GM13977 (cell line): ENCODE data around the gene MPZL2.

Experiments used
- DNase-seq: peaks from one replicate; pipeline ENCODE4 v3.0.0; 2012; ENCODE audit warnings: low spot score
- CTCF ChIP-seq: IDR thresholded peaks from 2 replicates; pipeline ENCODE4 v1.5.1; 2012; ENCODE audit warnings: mild to moderate bottlenecking, control low read depth; ENCODE audit not compliant: insufficient read depth; ENCODE audit errors: extremely low read depth, missing control alignments
- in situ Hi-C: fragments of 300-500 bp; cut with MboI; formaldehyde crosslinking; loops from one replicate; pipeline ENCODE4 v1.12.0; 2022; ENCODE audit warnings: low sequenced_read_pairs, low pct_unique_long_range_greater_than_20kb, mixed read lengths, inconsistent platforms; ENCODE audit not compliant: unreplicated experiment

The MPZL2 gene

GRCh38 chr11:118260353-118260752 is 3.7 kb downstream of the MPZL2 start:
- in situ Hi-C loops: no loop called here
- DNase-seq: no peak
- no peak for TF ChIP-seq CTCF

GRCh38 chr11:118259138-118259537 is 5.0 kb downstream of the MPZL2 start:
- no peak for TF ChIP-seq CTCF
- in situ Hi-C loops: no loop called here
- no peak for DNase-seq

GRCh38 chr11:118258410-118258809 is 5.7 kb downstream of the MPZL2 start:
- peak; percentile 4 for TF ChIP-seq CTCF
- in situ Hi-C loops: no loop called here
- no peak for DNase-seq

- DNase-seq: no peak
- in situ Hi-C loops: no loop called here
- TF ChIP-seq CTCF: no peak
These were observed 11.4 kb downstream of the MPZL2 start for GRCh38 chr11:118252688-118253087.

GRCh38 chr11:118251858-118252652 is 12.0 kb downstream of the MPZL2 start, which contains the start of gene MPZL3:
MPZL3 (minus strand) TSS chr11:118252365; CDS start chr11:118252294, 71 bp downstream.
- DNase-seq: peak; percentile 81
- TF ChIP-seq CTCF: no peak
- in situ Hi-C loops: no loop called here

- no peak for TF ChIP-seq CTCF
- in situ Hi-C loops: no loop called here
- no peak for DNase-seq
These were observed 17.1 kb downstream of the MPZL2 start for GRCh38 chr11:118247041-118247440.
